GM19324 (cell line): ENCODE data around the gene FBLN7.
"Not testable (repeated sequence)": the region's sequence is repeated elsewhere in the genome, so short reads cannot be mapped to it uniquely, and the experiment has no call there.

ENCODE experiments used
- ATAC-seq: cut with Tn5 transposase; IDR thresholded peaks from one replicate; pipeline ENCODE4 v1.9.1; 2021; ENCODE audit warnings: mild to moderate bottlenecking, moderate library complexity; ENCODE audit not compliant: unreplicated experiment, low FRiP score

The FBLN7 gene

DNA sequence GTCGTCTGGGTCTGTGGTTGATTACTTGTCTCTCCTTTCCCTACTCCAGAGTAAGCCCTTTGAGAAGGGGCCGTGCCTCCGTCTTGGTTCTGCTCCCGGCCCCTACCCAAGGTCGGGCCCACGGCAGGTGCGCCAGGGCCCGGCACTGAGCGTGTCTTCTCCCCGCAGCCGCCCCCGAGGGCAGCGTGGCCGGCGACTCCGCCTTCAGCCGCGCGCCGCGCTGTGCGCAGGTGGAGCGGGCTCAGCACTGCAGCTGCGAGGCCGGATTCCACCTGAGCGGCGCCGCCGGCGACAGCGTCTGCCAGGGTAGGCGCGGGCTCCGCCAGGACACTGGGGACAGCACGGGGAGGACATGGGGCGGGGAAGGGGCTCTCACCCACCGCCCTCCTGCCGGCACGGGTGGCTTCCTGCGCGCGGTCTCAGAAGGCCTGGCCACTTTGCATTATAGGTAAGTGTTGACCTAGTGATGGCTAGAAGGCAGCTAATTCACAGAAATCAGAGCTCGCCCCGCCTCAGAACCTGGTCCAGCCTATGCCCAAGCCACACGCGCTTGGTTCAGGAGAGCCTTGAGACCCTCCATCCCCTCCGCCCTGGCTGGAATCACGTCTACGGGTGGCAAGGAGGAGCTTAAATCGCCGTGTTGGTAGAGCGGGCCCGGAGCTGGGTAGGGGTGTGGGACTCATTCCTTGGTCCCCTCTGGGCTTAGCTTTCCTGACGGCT lies 43.5 kb downstream of the FBLN7 start:
- no peak for ATAC-seq

DNA sequence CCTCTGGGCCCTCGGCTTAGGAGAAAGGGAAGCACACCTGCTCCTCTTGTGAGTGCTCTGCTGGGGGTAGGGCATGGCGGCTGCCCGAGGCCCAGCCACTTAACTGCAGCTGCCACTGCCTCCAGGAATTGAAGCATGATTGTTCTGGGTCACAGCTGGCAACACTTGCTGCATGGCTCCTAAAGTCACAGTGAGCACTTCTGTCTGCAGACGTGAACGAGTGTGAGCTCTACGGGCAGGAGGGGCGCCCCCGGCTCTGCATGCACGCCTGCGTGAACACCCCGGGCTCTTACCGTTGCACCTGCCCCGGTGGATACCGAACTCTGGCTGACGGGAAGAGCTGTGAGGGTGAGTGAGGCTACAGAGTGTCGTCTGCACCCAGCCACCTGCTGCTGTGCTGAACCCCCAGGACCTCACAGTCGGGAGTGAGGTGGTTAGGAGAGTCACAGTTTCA lies 44.4 kb downstream of the FBLN7 start:
- no peak for ATAC-seq

DNA sequence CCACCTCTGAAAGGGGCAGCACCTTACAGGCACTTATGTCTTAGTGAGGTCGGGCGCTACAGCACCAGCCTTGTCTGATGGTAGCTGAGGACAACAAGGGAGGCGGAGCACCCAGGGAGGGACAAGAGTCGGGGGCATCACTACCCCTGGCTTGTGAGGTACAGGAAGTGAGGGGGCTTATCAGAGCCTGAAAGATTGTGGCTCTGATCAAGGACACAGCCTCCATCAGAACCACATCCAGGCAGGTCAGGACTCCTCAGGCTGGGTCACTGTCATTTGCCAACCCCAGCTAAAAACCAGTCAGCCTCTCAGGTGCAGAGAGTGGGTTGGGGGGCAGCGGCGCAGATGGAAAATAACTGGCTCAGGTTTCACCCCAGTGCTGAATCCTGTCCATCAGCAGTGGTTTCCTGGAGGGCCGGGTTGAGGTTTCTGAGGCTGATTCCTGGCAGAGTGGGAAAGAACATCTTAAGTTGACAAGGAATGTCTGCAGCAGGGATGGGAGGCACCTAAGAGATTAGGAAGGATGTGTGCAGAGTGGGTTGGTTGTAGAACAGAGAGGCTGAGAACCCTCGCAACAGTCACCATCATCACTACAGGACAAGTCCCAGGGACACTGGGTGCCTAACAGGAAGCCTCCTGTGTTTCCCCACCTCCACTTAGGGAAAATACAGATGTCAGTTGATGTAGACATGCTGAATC lies 45.3 kb downstream of the FBLN7 start:
- ATAC-seq, result no peak

DNA sequence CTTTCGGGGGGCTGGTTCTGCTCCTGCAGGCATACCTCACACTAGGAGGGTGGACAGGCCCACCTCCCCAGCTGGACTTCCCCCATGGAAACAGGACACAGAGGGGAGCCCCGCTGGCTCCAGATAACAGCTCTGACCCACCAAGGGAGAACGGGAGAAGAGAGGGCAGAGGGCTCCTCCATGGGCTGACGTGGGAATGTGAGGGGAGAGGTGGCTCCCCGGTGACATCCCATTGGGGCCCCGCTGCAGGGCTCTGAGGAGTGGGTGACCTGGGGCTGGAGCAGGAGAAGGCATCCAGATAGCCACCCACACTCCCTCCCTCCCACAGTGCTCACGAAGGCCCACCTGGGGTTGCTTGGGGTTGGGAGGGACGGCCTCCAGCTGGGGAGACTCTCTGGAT lies 45.9 kb downstream of the FBLN7 start:
- ATAC-seq, result no peak

DNA sequence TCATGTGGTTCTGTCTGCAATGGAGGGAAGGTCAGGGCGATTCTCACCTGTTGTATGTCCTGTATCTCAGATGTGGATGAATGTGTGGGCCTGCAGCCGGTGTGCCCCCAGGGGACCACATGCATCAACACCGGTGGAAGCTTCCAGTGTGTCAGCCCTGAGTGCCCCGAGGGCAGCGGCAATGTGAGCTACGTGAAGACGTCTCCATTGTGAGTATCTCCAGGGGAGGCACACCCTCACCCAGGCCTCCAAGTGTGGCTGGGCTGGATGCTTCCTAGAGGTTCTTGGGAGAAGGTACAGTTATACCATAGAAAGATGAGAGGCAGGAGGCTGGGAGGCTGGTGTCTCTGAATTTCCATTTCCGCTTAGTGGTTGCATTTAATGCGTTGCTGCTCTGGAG lies 46.9 kb downstream of the FBLN7 start:
- ATAC-seq, result no peak

DNA sequence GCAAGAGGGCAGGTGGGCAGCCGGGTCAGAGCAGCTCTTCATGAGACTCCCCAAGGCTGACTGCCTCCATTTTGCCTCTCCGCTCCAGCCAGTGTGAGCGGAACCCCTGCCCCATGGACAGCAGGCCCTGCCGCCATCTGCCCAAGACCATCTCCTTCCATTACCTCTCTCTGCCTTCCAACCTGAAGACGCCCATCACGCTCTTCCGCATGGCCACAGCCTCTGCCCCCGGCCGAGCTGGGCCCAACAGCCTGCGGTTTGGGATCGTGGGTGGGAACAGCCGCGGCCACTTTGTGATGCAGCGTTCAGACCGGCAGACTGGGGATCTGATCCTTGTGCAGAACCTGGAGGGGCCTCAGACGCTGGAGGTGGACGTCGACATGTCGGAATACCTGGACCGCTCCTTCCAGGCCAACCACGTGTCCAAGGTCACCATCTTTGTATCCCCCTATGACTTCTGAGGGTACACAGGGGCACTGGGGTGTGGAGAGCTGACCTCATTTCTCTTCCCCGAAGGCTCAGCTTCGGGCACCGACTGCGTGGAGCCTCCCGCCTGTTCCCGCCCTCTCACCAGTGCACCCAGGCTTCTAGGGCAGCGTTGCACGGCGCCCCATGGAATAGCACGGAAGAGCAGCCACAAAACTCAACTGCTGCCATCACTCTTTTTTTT lies 49.0 kb downstream of the FBLN7 start:
- no peak for ATAC-seq

DNA sequence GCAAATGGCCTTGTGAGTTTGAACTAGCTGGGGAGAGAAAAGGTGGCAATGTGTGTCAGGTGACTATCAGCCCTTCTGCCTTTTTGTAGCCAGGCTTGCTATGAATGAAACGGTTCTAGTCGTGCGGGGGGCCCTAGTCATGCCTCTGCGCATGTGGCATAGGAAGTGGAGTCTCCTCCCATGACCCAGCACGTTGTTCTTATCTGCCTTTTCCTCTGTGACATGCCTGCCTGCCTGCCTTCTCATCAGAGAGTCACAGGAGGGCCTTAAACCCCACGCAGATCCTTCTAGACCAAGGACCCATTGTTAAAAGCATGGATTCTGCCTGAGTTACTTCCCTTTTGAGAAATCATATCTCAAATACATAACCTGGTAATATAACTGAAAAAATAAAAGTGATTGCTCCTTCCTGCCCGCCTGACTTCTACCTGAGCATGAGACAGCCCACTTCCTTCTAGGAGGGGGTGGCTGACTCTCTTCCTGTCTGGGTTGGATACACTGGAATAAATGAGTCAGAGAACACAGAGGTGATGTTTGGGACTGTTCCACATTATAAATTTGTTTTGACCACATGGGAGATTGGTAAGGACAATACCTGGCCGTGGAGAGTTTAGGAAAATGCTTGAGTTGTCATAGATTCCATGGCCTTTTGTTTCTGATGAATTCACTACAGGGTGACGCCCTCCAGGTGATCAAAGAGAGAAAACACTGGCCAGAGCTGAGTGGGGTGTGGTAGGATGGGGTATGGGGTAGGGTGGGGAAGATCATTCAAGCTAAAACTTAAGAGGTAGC lies 49.8 kb downstream of the FBLN7 start:
- ATAC-seq, result no peak

DNA sequence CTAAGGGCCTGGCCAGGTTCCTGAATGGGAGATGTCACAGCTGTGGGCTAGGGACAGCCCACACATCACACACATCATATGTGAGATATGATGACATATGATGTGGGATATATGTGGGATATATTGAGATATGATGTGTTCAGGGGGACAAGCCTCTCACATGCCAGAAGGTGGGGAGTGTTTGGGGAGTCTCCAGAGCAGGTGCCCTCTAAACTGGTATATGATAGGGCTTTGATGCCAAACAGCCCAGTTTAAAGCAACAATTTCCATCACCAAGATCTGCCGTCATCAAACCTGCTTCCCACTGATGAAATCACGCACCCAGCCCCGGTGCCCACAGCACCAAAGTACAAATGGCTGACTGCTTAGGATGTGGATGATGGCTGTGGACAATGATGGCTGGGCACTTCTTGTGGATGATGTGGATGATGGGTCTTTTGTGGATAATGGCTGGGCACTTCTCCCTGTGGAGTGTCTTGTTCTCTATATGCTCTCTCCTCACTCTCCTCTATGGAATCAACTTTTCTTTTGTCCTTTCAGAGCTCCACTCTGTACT lies 50.9 kb downstream of the FBLN7 start:
- no peak for ATAC-seq

DNA sequence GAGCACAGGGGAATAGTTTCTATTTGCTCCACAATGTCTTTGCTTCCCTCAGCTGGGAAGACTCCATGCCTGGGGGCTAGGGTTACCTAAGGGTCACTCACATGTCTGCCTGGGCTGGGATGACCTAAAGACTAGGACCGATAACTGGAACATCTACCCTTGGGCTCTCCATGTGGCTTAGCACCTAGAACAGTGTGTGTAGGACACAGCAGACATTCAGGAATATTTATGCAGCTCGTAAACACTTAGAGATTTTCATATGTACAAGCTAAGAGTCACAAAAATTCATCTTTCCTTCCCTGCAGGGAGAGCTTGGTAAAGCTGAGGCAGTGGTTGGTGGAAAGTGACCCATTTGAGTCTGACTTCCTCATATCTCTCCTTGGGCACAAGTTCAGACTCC lies 55.8 kb downstream of the FBLN7 start:
- no peak for ATAC-seq

DNA sequence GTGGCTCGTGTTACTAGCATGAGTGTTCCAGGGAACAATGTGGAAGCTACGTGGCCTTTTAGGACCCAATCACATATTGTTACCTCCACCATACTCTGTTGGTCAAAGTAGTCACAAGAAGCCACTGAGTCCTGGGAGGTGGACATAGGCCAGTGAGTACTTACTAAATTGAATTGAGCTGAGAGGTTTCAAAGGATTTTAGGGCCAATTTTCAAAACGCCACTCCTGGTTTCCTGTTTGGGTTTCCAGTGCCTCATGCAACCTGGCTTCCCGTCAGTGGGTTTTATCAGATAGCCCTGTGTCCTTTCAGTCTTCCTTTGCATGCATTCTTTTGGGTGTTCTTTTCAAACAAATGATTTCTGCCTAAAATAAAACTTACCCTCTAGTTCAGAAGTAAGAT lies 56.3 kb downstream of the FBLN7 start:
- ATAC-seq, result no peak

DNA sequence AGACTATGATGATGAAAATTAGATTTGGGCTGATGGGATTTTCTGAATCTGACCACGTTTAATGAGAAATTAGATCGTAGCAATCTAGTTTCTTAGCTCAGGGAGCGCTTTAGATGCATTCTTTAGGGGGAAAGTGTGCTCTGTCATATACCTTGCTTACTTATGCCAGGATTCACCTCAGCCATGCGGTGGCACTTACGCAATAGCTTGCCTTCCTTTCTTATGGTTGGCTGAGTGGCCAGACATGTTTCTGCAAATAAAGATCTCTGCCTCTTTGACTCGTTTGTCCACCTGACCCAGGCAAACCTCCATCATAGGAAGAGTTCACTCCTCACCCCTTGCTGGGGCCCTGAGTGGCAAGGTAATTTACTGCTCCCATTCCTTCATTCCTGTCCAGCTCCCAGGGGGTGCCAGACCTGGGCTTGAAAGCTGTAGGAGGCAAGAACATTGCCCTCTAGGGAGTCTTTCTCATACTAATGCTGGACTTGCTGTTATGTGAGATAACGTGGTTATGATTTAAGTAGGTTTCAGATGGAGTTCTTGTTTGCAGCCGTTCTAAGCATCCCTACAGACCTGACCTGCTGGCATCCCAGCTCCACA lies 57.1 kb downstream of the FBLN7 start:
- no peak for ATAC-seq

DNA sequence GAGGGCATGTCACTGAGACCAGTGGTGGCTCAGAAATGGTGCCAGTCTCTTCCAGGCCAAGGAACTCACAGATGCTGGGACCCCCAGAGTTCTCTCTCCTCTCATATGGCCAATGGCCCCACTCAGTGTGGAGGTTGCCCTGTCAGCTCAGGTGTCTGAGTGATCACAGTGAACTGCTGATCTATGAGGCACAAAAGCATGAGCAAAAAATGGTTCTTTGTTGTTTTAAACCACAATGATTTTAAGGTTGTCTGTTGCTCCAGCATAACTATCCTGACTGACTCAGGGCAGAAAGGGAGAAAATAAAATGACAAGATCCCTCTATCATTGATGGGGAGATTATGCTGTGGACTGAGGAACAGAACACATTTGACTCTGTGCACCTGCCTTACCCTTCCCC lies 57.8 kb downstream of the FBLN7 start:
- ATAC-seq, result no peak

DNA sequence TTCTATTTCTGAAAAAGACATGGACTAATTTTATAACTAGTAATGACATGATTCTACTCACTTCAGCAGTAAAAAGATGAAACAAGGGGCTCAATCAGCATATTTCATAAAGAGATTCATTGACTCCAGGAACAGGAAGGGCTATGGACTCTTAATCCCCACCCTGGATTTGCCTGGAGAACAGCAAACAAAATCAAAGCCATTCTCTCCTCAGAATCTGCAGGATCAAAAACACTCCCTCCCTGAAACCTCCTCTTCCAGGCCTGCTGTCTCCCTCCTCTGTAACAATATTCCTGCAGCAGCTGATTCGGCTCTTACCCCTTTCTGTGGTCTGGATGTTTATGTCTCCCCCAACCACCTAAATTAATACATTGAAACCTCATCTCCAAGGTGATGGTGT lies 59.7 kb downstream of the FBLN7 start:
- no peak for ATAC-seq

DNA sequence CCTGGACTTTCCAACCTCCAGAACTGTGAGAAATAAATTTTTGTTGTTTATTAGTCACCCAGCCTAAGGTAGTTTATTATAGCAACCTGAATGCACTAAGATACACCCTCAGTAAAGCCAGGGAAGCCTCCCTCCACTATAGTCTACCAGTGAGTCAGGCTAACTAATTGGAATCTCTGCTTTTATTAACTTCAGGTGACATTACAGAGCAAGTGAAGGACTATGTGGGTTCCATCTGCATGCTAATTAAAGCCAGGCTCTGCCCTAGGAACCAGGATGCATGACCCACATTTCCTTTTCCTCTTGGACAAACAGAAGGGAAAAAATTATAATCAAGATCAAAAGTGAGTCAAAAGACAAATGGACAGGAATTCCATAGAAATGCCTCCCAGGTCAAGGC lies 60.6 kb downstream of the FBLN7 start:
- no peak for ATAC-seq

DNA sequence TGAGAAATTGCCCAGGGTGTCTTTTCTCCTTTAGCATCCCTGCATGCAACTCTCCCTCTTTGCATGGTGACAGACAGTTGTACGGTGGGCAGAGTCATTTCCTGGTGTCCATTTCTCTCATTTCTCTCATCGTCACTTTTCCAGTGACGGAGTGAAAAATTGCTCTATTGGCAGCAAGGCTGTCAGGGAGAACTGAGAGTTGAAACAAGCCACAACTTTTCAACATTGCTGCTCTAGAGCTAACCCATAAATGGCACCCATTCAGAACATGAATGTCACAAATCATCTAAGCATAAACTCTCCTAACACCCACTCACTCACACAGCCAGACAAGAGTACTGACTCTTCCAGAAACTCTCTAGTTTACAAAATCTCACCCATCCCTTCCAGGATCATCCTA lies 61.0 kb downstream of the FBLN7 start:
- no peak for ATAC-seq

DNA sequence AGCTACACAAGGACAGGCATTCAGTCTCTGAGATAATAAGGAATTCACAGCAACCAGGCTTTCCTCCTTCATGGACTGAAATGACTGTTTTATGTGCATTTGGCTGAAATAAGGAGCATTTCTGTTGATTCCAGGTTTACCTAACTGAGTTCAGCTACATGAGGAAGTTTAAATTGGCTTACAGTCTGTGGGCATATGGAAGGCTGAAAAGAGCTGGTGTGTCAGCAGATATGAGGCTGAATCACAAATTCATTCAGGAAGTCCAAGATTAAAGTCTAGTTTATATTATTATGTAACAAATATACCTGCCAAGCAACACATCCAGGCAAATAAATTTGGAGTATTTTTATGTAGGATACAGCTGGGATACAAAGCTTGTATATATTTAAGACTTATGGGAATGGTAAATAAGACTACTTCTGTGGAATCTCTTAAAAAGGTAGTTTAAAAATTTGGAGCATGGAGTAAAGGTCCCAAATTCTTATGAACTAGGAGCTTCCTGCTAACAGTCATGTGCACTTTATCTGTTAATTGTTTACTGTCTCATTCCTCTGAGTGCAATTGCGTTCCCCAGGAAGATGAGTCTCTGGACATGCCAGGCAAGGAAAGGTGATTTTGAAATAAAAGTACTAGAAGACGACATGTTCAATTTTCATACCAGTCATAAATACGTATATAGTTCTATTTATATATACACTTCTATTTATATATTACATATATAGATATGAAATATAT lies 63.7 kb downstream of the FBLN7 start:
- no peak for ATAC-seq

DNA sequence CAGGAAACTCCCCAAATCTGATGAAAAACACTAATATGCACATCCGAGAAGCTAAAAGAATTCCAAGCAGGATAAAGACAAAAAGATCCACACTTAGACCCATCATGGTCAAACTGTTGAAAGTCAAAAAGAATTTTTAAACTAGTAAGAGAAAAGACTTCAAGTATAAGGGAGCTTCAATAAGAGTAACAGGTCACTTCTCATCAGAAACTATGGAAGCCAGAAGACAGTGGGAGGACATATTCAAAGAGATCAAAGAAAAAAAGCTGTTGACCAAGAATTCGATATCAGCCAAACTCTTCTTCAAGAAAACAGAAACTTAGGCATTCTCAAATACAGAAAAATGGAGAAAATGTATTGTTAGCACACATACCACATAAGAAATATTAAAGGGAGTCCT lies 66.2 kb downstream of the FBLN7 start:
- no peak for ATAC-seq

DNA sequence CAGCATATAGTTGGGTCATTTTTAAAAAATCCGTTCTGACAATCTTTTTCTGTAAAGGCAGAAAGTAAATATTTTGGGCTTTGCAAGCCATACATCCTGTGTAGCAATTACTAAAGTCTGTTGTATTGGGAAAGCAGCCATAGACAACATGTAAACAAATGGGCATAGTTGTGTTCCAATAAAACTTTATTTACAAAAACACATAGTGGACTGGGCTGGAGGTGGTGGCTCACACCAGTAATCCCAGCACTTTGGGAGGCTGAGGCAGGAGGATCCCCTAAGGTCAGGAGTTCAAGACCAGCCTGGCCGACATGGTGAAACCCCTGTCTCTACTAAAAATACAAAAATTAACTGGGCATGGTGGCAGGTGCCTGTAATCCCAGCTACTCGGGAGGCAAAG lies 69.7 kb downstream of the FBLN7 start:
- not testable (repeated sequence) for ATAC-seq

DNA sequence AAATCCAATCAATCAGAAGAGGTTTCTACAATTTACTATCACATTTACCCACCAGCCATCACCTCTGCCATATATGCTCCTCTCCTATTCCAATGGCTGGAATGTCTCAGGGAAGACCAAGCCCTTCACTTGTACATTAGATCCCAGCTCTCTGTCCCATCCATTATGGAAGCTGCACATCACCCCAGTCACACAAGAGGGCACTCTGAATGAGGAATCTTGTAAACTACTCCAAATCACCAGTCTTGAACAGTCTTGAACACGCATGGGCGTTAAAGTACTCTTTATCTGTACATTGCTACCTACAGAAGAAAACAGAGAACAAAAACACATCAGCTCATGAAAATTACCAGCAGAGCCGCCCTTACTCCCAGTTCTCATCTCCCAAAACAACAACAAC lies 78.0 kb downstream of the FBLN7 start:
- no peak for ATAC-seq

DNA sequence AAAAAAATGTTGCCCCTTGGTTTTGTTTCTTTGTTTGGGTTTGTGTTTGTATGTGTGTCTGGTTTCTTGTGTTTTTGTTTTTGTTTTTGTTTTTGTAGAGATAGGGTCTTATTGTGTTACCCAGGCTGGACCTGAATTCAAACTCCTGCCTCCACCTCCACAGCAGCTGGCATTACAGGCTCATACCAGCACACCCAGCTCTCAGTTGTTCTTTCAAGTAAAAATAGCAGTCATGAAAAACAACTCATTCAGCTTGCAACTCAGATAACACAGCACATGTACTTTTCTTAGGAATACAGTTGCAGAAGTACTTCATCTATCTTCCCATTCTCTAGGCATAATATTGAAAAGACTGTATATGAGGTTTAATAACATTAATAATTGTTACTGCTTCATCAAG lies 79.7 kb downstream of the FBLN7 start:
- ATAC-seq, result no peak
